Mesendoderm (in vitro differentiated cells): ENCODE data around the gene AAMP.

ENCODE experiments used
- DNase-seq: peaks from one replicate; pipeline ENCODE4 v3.0.0; 2013
- H2AK5ac ChIP-seq: 2 replicates; pipeline ENCODE4 v1.6.1; 2013; ENCODE audit warnings: low read length, inconsistent platforms
- H2BK120ac ChIP-seq: 2 replicates; pipeline ENCODE4 v1.6.1; 2013; ENCODE audit warnings: low read depth, mild to moderate bottlenecking, low read length, moderate library complexity, mixed read lengths
- H2BK15ac ChIP-seq: replicated peaks from 2 replicates; pipeline ENCODE4 v1.6.1; 2013; ENCODE audit warnings: low read depth, mild to moderate bottlenecking, moderate library complexity
- H2BK5ac ChIP-seq: 2 replicates; pipeline ENCODE4 v1.6.1; 2013; ENCODE audit warnings: low read length, inconsistent platforms
- H3K18ac ChIP-seq: 2 replicates; pipeline ENCODE4 v1.6.1; 2013; ENCODE audit warnings: mild to moderate bottlenecking, low read length, mixed read lengths
- H3K23ac ChIP-seq: one replicate; pipeline ENCODE4 v1.6.1; 2013; ENCODE audit warnings: low read length
- H3K27ac ChIP-seq: 2 replicates; pipeline ENCODE4 v1.5.1; 2013; ENCODE audit warnings: low read depth, mild to moderate bottlenecking, inconsistent platforms, low read length, moderate library complexity
- H3K27me3 ChIP-seq: 2 replicates; pipeline ENCODE4 v1.6.1; 2013; ENCODE audit warnings: low read length, control low read depth, mild to moderate bottlenecking, inconsistent platforms; ENCODE audit not compliant: insufficient read depth, poor library complexity
- H3K36me3 ChIP-seq: 2 replicates; pipeline ENCODE4 v1.6.1; 2013; ENCODE audit warnings: low read length, inconsistent platforms; ENCODE audit not compliant: control insufficient read depth, insufficient read depth
- H3K4ac ChIP-seq: one replicate; pipeline ENCODE4 v1.6.1; 2013; ENCODE audit warnings: low read depth, mild to moderate bottlenecking, low read length, moderate library complexity
- H3K4me1 ChIP-seq: 2 replicates; pipeline ENCODE4 v1.6.1; 2013; ENCODE audit warnings: low read depth, low read length, inconsistent platforms; ENCODE audit not compliant: control insufficient read depth
- H3K4me2 ChIP-seq: 2 replicates; pipeline ENCODE4 v1.6.1; 2013; ENCODE audit warnings: low read length
- H3K4me3 ChIP-seq: 2 replicates; pipeline ENCODE4 v1.5.1; 2013; ENCODE audit warnings: mild to moderate bottlenecking, low read length
- H3K56ac ChIP-seq: one replicate; pipeline ENCODE4 v1.6.1; 2013; ENCODE audit warnings: low read length
- H3K79me1 ChIP-seq: 2 replicates; pipeline ENCODE4 v1.6.1; 2013; ENCODE audit warnings: low read length, inconsistent platforms
- H3K79me2 ChIP-seq: 2 replicates; pipeline ENCODE4 v1.6.1; 2013; ENCODE audit warnings: mild to moderate bottlenecking, low read length; ENCODE audit not compliant: control insufficient read depth, insufficient read depth
- H3K9ac ChIP-seq: 2 replicates; pipeline ENCODE4 v1.6.1; 2013; ENCODE audit warnings: low read length, inconsistent platforms
- H4K5ac ChIP-seq: one replicate; pipeline ENCODE4 v1.6.1; 2013; ENCODE audit warnings: low read length
- H4K8ac ChIP-seq: one replicate; pipeline ENCODE4 v1.6.1; 2013; ENCODE audit warnings: low read depth, mild to moderate bottlenecking, control low read depth, low read length, moderate library complexity
- WGBS: extraction: QIAGEN DNeasy Blood & Tissue Kit; methylation state at CpG from one replicate; pipeline ENCODE4 v1.1.7; 2013; ENCODE audit warnings: low lambda C conversion rate, missing lambda C conversion rate; ENCODE audit not compliant: insufficient coverage; ENCODE audit errors: extremely low coverage; 5-methylcytosine and 5-hydroxymethylcytosine counted together

Gene AAMP

GRCh38 chr2:218298314-218298875 is 28.5 kb upstream of the AAMP start:
- Histone ChIP-seq H3K56ac (peak overlapping the region; percentile 27), H3K36me3 (no peaks in the 10 kb centered on the region), H3K4me2 (no peak overlapping the region), H3K4ac (no peak overlapping the region), H2AK5ac (no peak overlapping the region), H3K4me1 (no peaks in the 10 kb centered on the region), H3K9ac (no peak overlapping the region), H2BK5ac (no peak overlapping the region), H3K79me1 (no peaks in the 10 kb centered on the region), H2BK15ac (no peak overlapping the region), H4K8ac (no peak overlapping the region), H3K18ac (no peak overlapping the region), H2BK120ac (no peak overlapping the region), H4K5ac (no peak overlapping the region), H3K4me3 (no peak overlapping the region), H3K27me3 (no peaks in the 10 kb centered on the region), H3K23ac (no peak overlapping the region), H3K27ac (no peak overlapping the region), H3K79me2 (no peaks in the 10 kb centered on the region)
- WGBS, result no CpG with 5 or more reads among the region's 6 CpGs
- no peak for DNase-seq

GRCh38 chr2:218296847-218297246 is 26.9 kb upstream of the AAMP start:
- Histone ChIP-seq H3K36me3 (no peaks in the 10 kb centered on the region), H3K4me1 (no peaks in the 10 kb centered on the region), H3K18ac (no peak overlapping the region), H3K4me2 (no peak overlapping the region), H3K9ac (no peak overlapping the region), H3K56ac (no peak overlapping the region), H3K4ac (no peak overlapping the region), H2BK120ac (no peak overlapping the region), H2AK5ac (no peak overlapping the region), H4K8ac (no peak overlapping the region), H2BK15ac (no peak overlapping the region), H3K27ac (no peak overlapping the region), H3K79me2 (no peaks in the 10 kb centered on the region), H2BK5ac (no peak overlapping the region), H3K79me1 (no peaks in the 10 kb centered on the region), H4K5ac (no peak overlapping the region), H3K23ac (no peak overlapping the region), H3K4me3 (no peak overlapping the region), H3K27me3 (no peaks in the 10 kb centered on the region)
- no peak for DNase-seq
- no CpG with 5 or more reads among the region's 7 CpGs for WGBS

GRCh38 chr2:218296200-218296599 is 26.3 kb upstream of the AAMP start:
- Histone ChIP-seq H3K9ac (no peak overlapping the region), H3K4ac (no peak overlapping the region), H3K4me3 (no peak overlapping the region), H2BK15ac (no peak overlapping the region), H2BK120ac (no peak overlapping the region), H3K56ac (no peak overlapping the region), H3K27me3 (no peaks in the 10 kb centered on the region), H3K79me1 (no peaks in the 10 kb centered on the region), H3K23ac (no peak overlapping the region), H4K5ac (no peak overlapping the region), H3K79me2 (no peaks in the 10 kb centered on the region), H3K18ac (no peak overlapping the region), H2BK5ac (no peak overlapping the region), H3K4me1 (no peaks in the 10 kb centered on the region), H3K36me3 (no peaks in the 10 kb centered on the region), H3K27ac (no peak overlapping the region), H4K8ac (no peak overlapping the region), H3K4me2 (no peak overlapping the region), H2AK5ac (no peak overlapping the region)
- DNase-seq, result no peak
- no CpG with 5 or more reads among the region's 1 CpG for WGBS

GRCh38 chr2:218295029-218295428 is 25.1 kb upstream of the AAMP start:
- no CpG with 5 or more reads among the region's 7 CpGs for WGBS
- H3K4me3 ChIP-seq, result no peak overlapping the region
- H3K27ac ChIP-seq, result no peak overlapping the region

GRCh38 chr2:218294430-218295022 is 24.6 kb upstream of the AAMP start:
- Histone ChIP-seq H4K5ac (no peak overlapping the region), H3K4me3 (no peak overlapping the region), H3K79me1 (peaks cover 2% of the 10 kb centered on the region), H3K18ac (no peak overlapping the region), H3K79me2 (no peaks in the 10 kb centered on the region), H4K8ac (no peak overlapping the region), H3K27me3 (no peaks in the 10 kb centered on the region), H2BK120ac (no peak overlapping the region), H3K23ac (no peak overlapping the region), H2BK15ac (no peak overlapping the region), H3K9ac (no peak overlapping the region), H3K4ac (no peak overlapping the region), H2BK5ac (no peak overlapping the region), H3K36me3 (no peaks in the 10 kb centered on the region), H2AK5ac (no peak overlapping the region), H3K56ac (no peak overlapping the region), H3K4me1 (peaks cover 7% of the 10 kb centered on the region), H3K4me2 (no peak overlapping the region), H3K27ac (no peak overlapping the region)
- no CpG with 5 or more reads among the region's 5 CpGs for WGBS
- DNase-seq, result no peak

More at GRCh38 chr2:218295029-218295428, 25.1 kb upstream of the AAMP start:
- Histone ChIP-seq H3K4me1 (peaks cover 3% of the 10 kb centered on the region), H2BK5ac (no peak overlapping the region), H3K18ac (no peak overlapping the region), H2BK15ac (no peak overlapping the region), H2BK120ac (no peak overlapping the region), H3K9ac (no peak overlapping the region), H3K27me3 (no peaks in the 10 kb centered on the region), H2AK5ac (no peak overlapping the region), H3K4me2 (no peak overlapping the region), H3K79me1 (peaks cover 2% of the 10 kb centered on the region), H3K56ac (no peak overlapping the region), H4K8ac (no peak overlapping the region), H4K5ac (no peak overlapping the region), H3K36me3 (no peaks in the 10 kb centered on the region), H3K79me2 (no peaks in the 10 kb centered on the region), H3K4ac (no peak overlapping the region), H3K23ac (no peak overlapping the region)
- no peak for DNase-seq
